CD14-positive monocyte (primary cell): Measurements from ENCODE around the gene OR9I1. TPM values are rescaled to one million over a fixed set of nuclear protein-coding genes. Genes with fewer than 3 reads are reported as not detected.

Source experiments
- DNase-seq, 3 donors: peaks; one replicate each; pipeline ENCODE4 v3.0.0-alpha.2; 2011 to 2022
- H2AFZ ChIP-seq: 2 replicates; pipeline ENCODE4 v1.6.0; 2012; ENCODE audit warnings: mild to moderate bottlenecking, low read depth, low read length, inconsistent platforms; ENCODE audit not compliant: insufficient read depth, poor library complexity, severe bottlenecking
- H3K27ac ChIP-seq, 2 donors: 1 replicate in 1 of 2; 2 replicates in 1 of 2; pipeline ENCODE4 v1.5.1; 2012 to 2013; ENCODE audit warnings: low read length in 2 of 2, control low read depth in 1 of 2, inconsistent platforms in 1 of 2, low read depth in 1 of 2, mild to moderate bottlenecking in 1 of 2
- H3K27me3 ChIP-seq, 2 donors: one replicate each; pipeline versions ENCODE4 v1.6.0 to v1.6.1; 2011 to 2013; ENCODE audit warnings: low read length in 2 of 2; ENCODE audit not compliant: control insufficient read depth in 2 of 2, insufficient read depth in 2 of 2
- H3K36me3 ChIP-seq, 2 donors: replicated peaks in 1 of 2; 1 replicate in 1 of 2; 2 replicates in 1 of 2; pipeline versions ENCODE4 v1.5.1 to v1.6.1; 2012 to 2013; ENCODE audit warnings: low read length in 2 of 2, control low read depth in 1 of 2, inconsistent platforms in 1 of 2, mild to moderate bottlenecking in 1 of 2; ENCODE audit not compliant: insufficient read depth in 2 of 2, control insufficient read depth in 1 of 2
- H3K4me1 ChIP-seq, 2 donors: 1 replicate in 1 of 2; 2 replicates in 1 of 2; pipeline versions ENCODE4 v1.5.1 to v1.6.1; 2012 to 2013; ENCODE audit warnings: low read length in 2 of 2, control low read depth in 1 of 2, inconsistent platforms in 1 of 2, mild to moderate bottlenecking in 1 of 2, moderate library complexity in 1 of 2; ENCODE audit not compliant: insufficient read depth in 2 of 2, control insufficient read depth in 1 of 2
- H3K4me2 ChIP-seq: replicated peaks from 2 replicates; pipeline ENCODE3; 2012; ENCODE audit warnings: low read length, moderate library complexity, mild to moderate bottlenecking; ENCODE audit not compliant: poor library complexity, severe bottlenecking; ENCODE audit errors: extremely low read depth
- H3K4me3 ChIP-seq, 3 experiments: fragments of 200-600 bp in 1 of 3; sonication (generic) in 1 of 3; replicated peaks in 1 of 3; 1 replicate in 2 of 3; 2 replicates in 1 of 3; pipeline ENCODE4 v1.5.1; 2011 to 2013; ENCODE audit warnings: low read length in 3 of 3, mild to moderate bottlenecking in 3 of 3, control low read depth in 2 of 3, low read depth in 2 of 3, inconsistent platforms in 1 of 3, moderate library complexity in 1 of 3
- H3K79me2 ChIP-seq: 2 replicates; pipeline ENCODE4 v1.6.0; 2012; ENCODE audit warnings: mild to moderate bottlenecking, control low read depth, inconsistent platforms, low read length, moderate library complexity; ENCODE audit not compliant: insufficient read depth
- H3K9ac ChIP-seq: 2 replicates; pipeline ENCODE4 v1.6.0; 2017; ENCODE audit warnings: low read length, mild to moderate bottlenecking; ENCODE audit not compliant: insufficient read depth, poor library complexity, severe bottlenecking
- H3K9me3 ChIP-seq, 2 donors: replicated peaks in 1 of 2; 1 replicate in 1 of 2; 2 replicates in 1 of 2; pipeline versions ENCODE4 v1.5.1 to v1.6.1; 2012 to 2013; ENCODE audit warnings: low read length in 2 of 2, control low read depth in 1 of 2; ENCODE audit not compliant: control insufficient read depth in 1 of 2, insufficient read depth in 1 of 2
- H4K20me1 ChIP-seq: 2 replicates; pipeline ENCODE4 v1.6.0; 2012; ENCODE audit warnings: mild to moderate bottlenecking, low read length, control low read depth, moderate library complexity; ENCODE audit not compliant: insufficient read depth
- H3K27ac Mint-ChIP-seq, 7 donors: one replicate each; pipeline ENCODE4 v1.8.0; 2020; ENCODE audit warnings: mild to moderate bottlenecking in 7 of 7, mixed read lengths in 7 of 7, moderate library complexity in 6 of 7, inconsistent platforms in 2 of 7
- H3K27me3 Mint-ChIP-seq, 3 donors: one replicate each; pipeline ENCODE4 v1.8.0; 2021 to 2022; ENCODE audit warnings: low read depth in 3 of 3, mild to moderate bottlenecking in 3 of 3, mixed read lengths in 3 of 3, moderate library complexity in 3 of 3, inconsistent platforms in 1 of 3
- H3K36me3 Mint-ChIP-seq, 2 donors: one replicate each; pipeline ENCODE4 v1.8.0; 2020; ENCODE audit warnings: mixed read lengths in 2 of 2, inconsistent platforms in 1 of 2, mild to moderate bottlenecking in 1 of 2
- H3K4me1 Mint-ChIP-seq: one replicate; pipeline ENCODE4 v1.8.0; 2020; ENCODE audit warnings: mild to moderate bottlenecking, mixed read lengths
- H3K4me3 Mint-ChIP-seq, 2 donors: one replicate each; pipeline ENCODE4 v1.8.0; 2020; ENCODE audit warnings: mild to moderate bottlenecking in 2 of 2, mixed read lengths in 2 of 2, moderate library complexity in 1 of 2
- H3K9me3 Mint-ChIP-seq, 7 donors: one replicate each; pipeline ENCODE4 v1.8.0; 2020 to 2022; ENCODE audit warnings: mixed read lengths in 7 of 7, mild to moderate bottlenecking in 6 of 7, moderate library complexity in 6 of 7, inconsistent platforms in 2 of 7
- CTCF ChIP-seq: fragments of 200-600 bp; IDR thresholded peaks from one replicate; pipeline ENCODE4 v1.8.0; 2022; ENCODE audit warnings: antibody characterized with exemption, mild to moderate bottlenecking
- WGBS: methylation state at CpG from one replicate; pipeline ENCODE4 v1.1.5; 2013; ENCODE audit warnings: missing lambda C conversion rate; ENCODE audit not compliant: insufficient coverage; 5-methylcytosine and 5-hydroxymethylcytosine counted together
- intact Hi-C, 2 donors: fragments of 100-400 bp; cut with micrococcal nuclease; formaldehyde crosslinking; loops; one replicate each; pipeline versions ENCODE4 v1.15.0 to v1.15.1; 2023
- polyA minus RNA-seq: library from RNA; depleted of rRNA, polyadenylated mRNA; stranded (reverse); fragments of >200 nt; gene quantifications from 2 replicates; pipeline ENCODE4 v1.2.3, GENCODE V29; 2012
- polyA plus RNA-seq, 3 donors: library from polyadenylated mRNA; depleted of rRNA in 1 of 3; unstranded in 2 of 3; stranded (reverse) in 1 of 3; fragments of 300-500 nt in 2 of 3; fragments of >200 nt in 1 of 3; fragmentation: Illumina TruSeq in 2 of 3; gene quantifications; 1 replicate in 2 of 3; 2 replicates in 1 of 3; pipeline ENCODE4 v1.2.3, GENCODE V29; 2012 to 2021
- total RNA-seq, 12 experiments: library from RNA in 1 of 12; stranded (reverse) in 1 of 12; fragments of 120-200 nt in 1 of 12; gene quantifications; one replicate each; pipeline ENCODE4 v1.2.4 and lab custom pipeline; 2013 to 2026; ENCODE audit warnings: mixed read lengths in 6 of 12, inconsistent platforms in 1 of 12

OR9I1 gene
- total RNA-seq (2013) = not detected
- polyA plus RNA-seq (not detected), polyA minus RNA-seq (not detected in 2 replicates), total RNA-seq (lab: John Stamatoyannopoulos, UW) (0 to 0.92 (median 0) reads per million in 11 experiments)

GRCh38 chr11:58125469-58125868 is at the start of gene OR9I1:
OR9I1 (minus strand) TSS chr11:58125530; CDS start chr11:58119444, 6,086 bp downstream.
- Histone ChIP-seq H2AFZ (no peak within 1 kb of the TSS), H3K4me2 (no peak within 1 kb of the TSS), H4K20me1 (no peaks in the 10 kb centered on the region), H3K79me2 (no peaks in the 10 kb centered on the region), H3K4me3 (no peak within 1 kb of the TSS), H3K36me3 (no peaks in the 10 kb centered on the region), H3K27me3 (no peaks in the 10 kb centered on the region), H3K9me3 (no peaks in the 10 kb centered on the region), H3K27ac (no peak within 1 kb of the TSS), H3K4me1 (no peaks in the 10 kb centered on the region), H3K9ac (no peak within 1 kb of the TSS)
- no peak within 1 kb of the TSS for H3K4me3 Mint-ChIP-seq
- no peak within 1 kb of the TSS for H3K27ac Mint-ChIP-seq
- H3K4me1 Mint-ChIP-seq = no peaks in the 10 kb centered on the region
- no peaks in the 10 kb centered on the region for H3K36me3 Mint-ChIP-seq
- 75% methylated on average over 3 of the region's 4 CpGs for WGBS
- intact Hi-C loops = no loop called here
- no peak for TF ChIP-seq CTCF
- DNase-seq = no peak
- peaks cover 0 to 1% (median 0%) of the 10 kb centered on the region in 3 donors for H3K27me3 Mint-ChIP-seq
- H3K9me3 Mint-ChIP-seq = peaks cover 0 to 3% (median 0%) of the 10 kb centered on the region in 7 donors

GRCh38 chr11:58165504-58166106 is 40.3 kb upstream of the OR9I1 start:
- intact Hi-C loops = no loop called here
- TF ChIP-seq CTCF = no peak
- H3K4me1 Mint-ChIP-seq = no peaks in the 10 kb centered on the region
- WGBS = 50% methylated on average over 1 of the region's 7 CpGs
- H3K27ac Mint-ChIP-seq = no peak overlapping the region
- H3K27me3 Mint-ChIP-seq = no peaks in the 10 kb centered on the region
- H3K9me3 ChIP-seq = no peaks in the 10 kb centered on the region
- no peak overlapping the region for H3K4me3 Mint-ChIP-seq
- H3K79me2 ChIP-seq = no peaks in the 10 kb centered on the region
- no peaks in the 10 kb centered on the region for H4K20me1 ChIP-seq
- H3K27me3 ChIP-seq = no peaks in the 10 kb centered on the region
- no peaks in the 10 kb centered on the region for H3K36me3 ChIP-seq
- H3K36me3 Mint-ChIP-seq = no peaks in the 10 kb centered on the region
- no peak overlapping the region for H3K4me3 ChIP-seq
- H2AFZ ChIP-seq = no peak overlapping the region
- peaks cover 0 to 3% (median 0%) of the 10 kb centered on the region in 7 donors for H3K9me3 Mint-ChIP-seq
- DNase-seq = no peak
- no peak overlapping the region for H3K9ac ChIP-seq
- no peaks in the 10 kb centered on the region for H3K4me1 ChIP-seq
- H3K4me2 ChIP-seq = no peak overlapping the region
- H3K27ac ChIP-seq = no peak overlapping the region
